HTR-8/SVneo (cell line): ENCODE measurements around the gene CLPTM1L.
"Not testable (repeated sequence)": the region's sequence is repeated elsewhere in the genome, so short reads cannot be mapped to it uniquely, and the experiment has no call there.

Experiments used
- DNase-seq: peaks from one replicate; pipeline ENCODE4 v3.0.0; 2011; ENCODE audit warnings: low spot score, mixed read lengths; ENCODE audit not compliant: insufficient read length
- FAIRE-seq: peaks from 2 replicates; lab custom pipeline; 2011; peaks lifted over from hg19 to GRCh38; lab: Jason Lieb, UNC

The CLPTM1L gene

GRCh38 chr5:1343931-1344901, 683 bp downstream of the CLPTM1L start:
- FAIRE-seq (peak; percentile 60), DNase-seq (no peak)

GRCh38 chr5:1343315-1343751, 1.6 kb downstream of the CLPTM1L start:
- FAIRE-seq = no peak
- DNase-seq = no peak

GRCh38 chr5:1342711-1343110, 2.2 kb downstream of the CLPTM1L start:
- not testable (repeated sequence) for DNase-seq, FAIRE-seq

- DNase-seq = no peak
- FAIRE-seq = no peak
Measured at GRCh38 chr5:1342268-1342667, 2.6 kb downstream of the CLPTM1L start.

GRCh38 chr5:1341863-1342262, 3.0 kb downstream of the CLPTM1L start:
- DNase-seq = no peak
- no peak for FAIRE-seq

- FAIRE-seq, DNase-seq: not testable (repeated sequence)
Measured at GRCh38 chr5:1339818-1340210, 5.1 kb downstream of the CLPTM1L start.

- not testable (repeated sequence) for FAIRE-seq, DNase-seq
Measured at GRCh38 chr5:1339139-1339817, 5.6 kb downstream of the CLPTM1L start.

GRCh38 chr5:1338506-1339070, 6.3 kb downstream of the CLPTM1L start:
- FAIRE-seq (peak; percentile 16), DNase-seq (no peak)

GRCh38 chr5:1338196-1338490, 6.8 kb downstream of the CLPTM1L start:
- FAIRE-seq (no peak), DNase-seq (no peak)

GRCh38 chr5:1337489-1338195, 7.3 kb downstream of the CLPTM1L start:
- FAIRE-seq (no peak), DNase-seq (no peak)

- FAIRE-seq (no peak), DNase-seq (no peak)
Measured at GRCh38 chr5:1336749-1337488, 8.0 kb downstream of the CLPTM1L start.

GRCh38 chr5:1336106-1336561, 8.8 kb downstream of the CLPTM1L start:
- no peak for FAIRE-seq

GRCh38 chr5:1335540-1336095, 9.3 kb downstream of the CLPTM1L start:
- no peak for FAIRE-seq

More at GRCh38 chr5:1336106-1336561, 8.8 kb downstream of the CLPTM1L start:
- DNase-seq = no peak

GRCh38 chr5:1334831-1335539, 9.9 kb downstream of the CLPTM1L start:
- no peak for DNase-seq
- no peak for FAIRE-seq

More at GRCh38 chr5:1335540-1336095, 9.3 kb downstream of the CLPTM1L start:
- no peak for DNase-seq

- DNase-seq (no peak), FAIRE-seq (no peak)
Measured at GRCh38 chr5:1333986-1334385, 10.9 kb downstream of the CLPTM1L start.

GRCh38 chr5:1333286-1333685, 11.6 kb downstream of the CLPTM1L start:
- not testable (repeated sequence) for DNase-seq
- FAIRE-seq = peak; percentile 100

- DNase-seq (peak; percentile 56), FAIRE-seq (no peak)
Measured at GRCh38 chr5:1332461-1333001, 12.4 kb downstream of the CLPTM1L start.

- DNase-seq = no peak
- FAIRE-seq = no peak
Measured at GRCh38 chr5:1331861-1332405, 13.0 kb downstream of the CLPTM1L start.
